Osteocyte (in vitro differentiated cells): Measurements from ENCODE around the gene CYB5R4. TPM values are rescaled to one million over a fixed set of nuclear protein-coding genes. Genes with fewer than 3 reads are reported as not detected.

Experiments
- DNase-seq: peaks from one replicate; pipeline ENCODE4 v3.0.0; 2021; ENCODE audit warnings: mixed read lengths; ENCODE audit not compliant: unreplicated experiment; ENCODE audit errors: extremely low spot score
- H3K27ac Mint-ChIP-seq: one replicate; pipeline ENCODE4 v1.8.0; 2021; ENCODE audit warnings: mild to moderate bottlenecking, mixed read lengths; ENCODE audit not compliant: unreplicated experiment
- H3K27me3 Mint-ChIP-seq: one replicate; pipeline ENCODE4 v1.8.0; 2021; ENCODE audit warnings: mixed read lengths; ENCODE audit not compliant: unreplicated experiment
- H3K36me3 Mint-ChIP-seq: one replicate; pipeline ENCODE4 v1.8.0; 2021; ENCODE audit warnings: mixed read lengths; ENCODE audit not compliant: unreplicated experiment
- H3K4me1 Mint-ChIP-seq: one replicate; pipeline ENCODE4 v1.8.0; 2021; ENCODE audit warnings: mixed read lengths; ENCODE audit not compliant: unreplicated experiment
- H3K4me3 Mint-ChIP-seq: one replicate; pipeline ENCODE4 v1.8.0; 2021; ENCODE audit warnings: mild to moderate bottlenecking, moderate library complexity, mixed read lengths; ENCODE audit not compliant: unreplicated experiment
- H3K9me3 Mint-ChIP-seq: one replicate; pipeline ENCODE4 v1.8.0; 2021; ENCODE audit warnings: mixed read lengths; ENCODE audit not compliant: unreplicated experiment
- total RNA-seq: library from RNA; stranded (reverse); gene quantifications from 2 replicates; pipeline ENCODE4 v1.2.1, GENCODE V29; 2021
- TF ChIP-seq, protein P1 (sequence below): fragments of 200-600 bp; sonication (generic); IDR thresholded peaks from 2 replicates; pipeline ENCODE4 v1.5.0; 2021; ENCODE audit warnings: antibody characterized with exemption, mild to moderate bottlenecking, moderate library complexity

Gene CYB5R4
- total RNA-seq, 1 donor from 2014 or later, result 10.9 TPM

DNA sequence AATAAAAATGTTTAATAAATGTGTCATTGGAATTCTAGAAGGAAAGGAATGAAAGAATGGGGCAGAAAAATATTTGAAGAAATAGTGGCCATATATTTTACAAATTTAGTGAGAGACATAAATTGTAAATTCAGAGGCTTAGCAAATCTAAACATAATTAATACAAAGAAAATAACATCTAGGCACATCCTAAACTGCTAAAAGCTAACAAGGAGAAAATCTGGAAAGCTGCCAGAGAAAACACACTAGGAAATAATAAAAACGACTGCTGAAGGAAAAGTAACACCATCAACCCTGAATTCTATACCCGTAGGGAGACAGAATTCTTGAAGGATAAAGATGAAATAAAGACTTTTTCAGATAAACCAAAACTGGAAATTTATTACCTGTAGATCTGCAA is 23.8 kb downstream of the CYB5R4 start:
- Mint-ChIP-seq H3K27me3 (no peaks in the 10 kb centered on the region), H3K4me1 (peaks cover 19% of the 10 kb centered on the region), H3K36me3 (no peaks in the 10 kb centered on the region), H3K4me3 (no peak overlapping the region), H3K27ac (no peak overlapping the region), H3K9me3 (no peaks in the 10 kb centered on the region)
- TF ChIP-seq, protein P1, sequence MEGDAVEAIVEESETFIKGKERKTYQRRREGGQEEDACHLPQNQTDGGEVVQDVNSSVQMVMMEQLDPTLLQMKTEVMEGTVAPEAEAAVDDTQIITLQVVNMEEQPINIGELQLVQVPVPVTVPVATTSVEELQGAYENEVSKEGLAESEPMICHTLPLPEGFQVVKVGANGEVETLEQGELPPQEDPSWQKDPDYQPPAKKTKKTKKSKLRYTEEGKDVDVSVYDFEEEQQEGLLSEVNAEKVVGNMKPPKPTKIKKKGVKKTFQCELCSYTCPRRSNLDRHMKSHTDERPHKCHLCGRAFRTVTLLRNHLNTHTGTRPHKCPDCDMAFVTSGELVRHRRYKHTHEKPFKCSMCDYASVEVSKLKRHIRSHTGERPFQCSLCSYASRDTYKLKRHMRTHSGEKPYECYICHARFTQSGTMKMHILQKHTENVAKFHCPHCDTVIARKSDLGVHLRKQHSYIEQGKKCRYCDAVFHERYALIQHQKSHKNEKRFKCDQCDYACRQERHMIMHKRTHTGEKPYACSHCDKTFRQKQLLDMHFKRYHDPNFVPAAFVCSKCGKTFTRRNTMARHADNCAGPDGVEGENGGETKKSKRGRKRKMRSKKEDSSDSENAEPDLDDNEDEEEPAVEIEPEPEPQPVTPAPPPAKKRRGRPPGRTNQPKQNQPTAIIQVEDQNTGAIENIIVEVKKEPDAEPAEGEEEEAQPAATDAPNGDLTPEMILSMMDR, result no peak
- no peak for DNase-seq

DNA sequence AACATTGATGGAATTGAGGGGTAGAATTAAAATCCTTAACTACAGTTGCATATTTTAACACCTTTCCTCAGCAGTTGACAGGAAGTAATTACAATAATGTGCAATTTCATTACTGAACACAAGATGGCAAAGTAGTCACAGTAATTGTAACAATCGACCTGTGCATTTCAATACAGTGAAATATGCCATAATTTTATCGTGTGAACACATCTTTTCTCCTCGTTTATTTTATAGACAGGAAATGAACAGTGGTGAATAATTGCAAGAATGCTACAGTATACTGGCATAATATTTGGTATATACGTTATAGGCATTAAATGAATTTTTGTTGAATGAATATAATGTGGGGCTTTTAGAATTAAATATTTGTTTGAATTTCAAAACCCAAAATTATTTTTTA is 25.0 kb downstream of the CYB5R4 start:
- Mint-ChIP-seq H3K27me3 (no peaks in the 10 kb centered on the region), H3K9me3 (no peaks in the 10 kb centered on the region), H3K4me3 (no peak overlapping the region), H3K27ac (no peak overlapping the region), H3K36me3 (no peaks in the 10 kb centered on the region), H3K4me1 (peaks cover 19% of the 10 kb centered on the region)
- TF ChIP-seq, protein P1, result peak; percentile 81
- no peak for DNase-seq

DNA sequence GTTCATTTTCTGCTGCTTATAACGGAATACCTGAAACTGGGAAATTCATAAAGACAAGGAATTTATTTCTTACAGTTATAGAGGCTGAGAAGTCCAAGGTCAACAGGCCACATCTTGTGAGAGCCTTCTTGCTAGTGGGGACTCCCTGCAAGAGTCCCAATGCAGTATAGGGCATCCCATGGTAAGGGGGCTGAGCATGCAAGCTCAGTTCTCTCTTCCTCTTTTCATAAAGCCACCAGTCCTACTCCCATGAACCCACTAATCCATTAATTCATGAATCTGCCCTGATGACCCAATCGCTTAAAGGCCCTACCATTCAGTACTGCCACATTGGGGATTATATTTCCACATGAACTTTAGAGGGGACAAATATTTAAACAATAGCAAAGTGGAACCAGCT is 26.5 kb downstream of the CYB5R4 start:
- H3K27ac Mint-ChIP-seq, result no peak overlapping the region
- H3K9me3 Mint-ChIP-seq, result no peaks in the 10 kb centered on the region
- no peaks in the 10 kb centered on the region for H3K36me3 Mint-ChIP-seq
- H3K27me3 Mint-ChIP-seq, result no peaks in the 10 kb centered on the region
- H3K4me3 Mint-ChIP-seq, result no peak overlapping the region
- H3K4me1 Mint-ChIP-seq, result peaks cover 19% of the 10 kb centered on the region
- DNase-seq, result no peak
- TF ChIP-seq, protein P1, result no peak

DNA sequence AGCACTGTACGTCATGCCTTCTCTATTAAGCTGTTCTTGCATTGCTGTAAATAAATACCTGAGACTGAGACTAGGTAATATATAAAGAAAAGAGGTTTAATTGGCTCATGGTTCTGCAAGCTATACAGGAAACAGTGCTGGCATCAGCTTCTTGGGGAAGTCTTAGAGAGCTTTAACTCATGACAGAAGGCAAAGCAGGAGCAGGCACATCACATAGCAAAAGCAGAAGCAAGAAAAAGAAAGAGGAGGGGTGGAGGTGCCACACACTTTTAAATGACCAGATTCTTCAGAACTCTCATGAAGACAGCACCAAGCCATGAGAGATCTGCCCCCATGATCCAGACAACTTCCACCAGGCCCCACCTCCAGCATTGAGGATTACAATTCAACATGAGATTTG is 30.1 kb downstream of the CYB5R4 start:
- TF ChIP-seq, protein P1, result no peak
- H3K9me3 Mint-ChIP-seq, result no peaks in the 10 kb centered on the region
- H3K4me1 Mint-ChIP-seq, result peaks cover 1% of the 10 kb centered on the region
- H3K27ac Mint-ChIP-seq, result no peak overlapping the region
- no peak overlapping the region for H3K4me3 Mint-ChIP-seq
- no peaks in the 10 kb centered on the region for H3K27me3 Mint-ChIP-seq
- no peak for DNase-seq
- H3K36me3 Mint-ChIP-seq, result peaks cover 2% of the 10 kb centered on the region

DNA sequence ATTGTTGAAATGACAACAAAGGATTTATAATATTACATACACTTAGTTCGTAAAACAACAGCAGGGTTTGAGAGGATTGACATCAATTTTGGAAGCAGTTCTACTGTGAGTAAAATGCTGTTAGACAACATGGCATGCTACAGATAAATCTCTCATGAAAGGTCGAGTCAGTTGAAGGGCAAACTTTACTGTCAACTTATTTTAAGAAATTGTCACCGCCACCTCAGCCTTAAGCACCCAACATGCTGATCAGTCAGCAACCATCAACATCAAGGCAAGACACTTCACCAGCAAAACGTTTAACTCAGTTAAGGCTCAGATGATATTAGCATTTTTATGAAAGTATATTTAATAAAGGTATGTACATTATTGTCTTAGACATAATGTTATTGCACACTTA is 31.0 kb downstream of the CYB5R4 start:
- H3K9me3 Mint-ChIP-seq, result no peaks in the 10 kb centered on the region
- H3K4me3 Mint-ChIP-seq, result no peak overlapping the region
- H3K27me3 Mint-ChIP-seq, result no peaks in the 10 kb centered on the region
- DNase-seq, result no peak
- TF ChIP-seq, protein P1, result no peak
- H3K27ac Mint-ChIP-seq, result no peak overlapping the region
- peaks cover 2% of the 10 kb centered on the region for H3K36me3 Mint-ChIP-seq
- H3K4me1 Mint-ChIP-seq, result no peaks in the 10 kb centered on the region
